Measurements from ENCODE around the gene PNPLA7. TPM values are rescaled to one million over a fixed set of nuclear protein-coding genes. Genes with fewer than 3 reads are reported as not detected.
A peak's percentile ranks its signal among the peaks of the same experiment; 100 is the strongest.

PNPLA7 gene
- total RNA-seq, 4 donors from 2014 or later = 24.1 to 44.3 (median 28.2) TPM

GRCh38 chr9:137484551-137485315, 65.5 kb downstream of the PNPLA7 start:
- DNase-seq (ENCODE audit: low spot score in 2 of 2) = no peak
- TF ChIP-seq CTCF (IDR thresholded peaks at IDR 0.05) (no peak), POLR2A (IDR thresholded peaks at IDR 0.05) (no peak)

GRCh38 chr9:137482094-137482781, 68.0 kb downstream of the PNPLA7 start:
- no peak overlapping the region for H3K4me3 ChIP-seq (ENCODE audit: low read depth, poor library complexity, severe bottlenecking)
- 69 to 76% methylated on average over 26 of the region's 26 CpGs for WGBS, 2 donors
- intact Hi-C loops (cut with DNase I; ENCODE audit: low total_unique reads) = no loop called here
- peak; percentile 68 to 88 for DNase-seq (ENCODE audit: low spot score in 2 of 2)
- no peak for TF ChIP-seq CTCF (IDR thresholded peaks at IDR 0.05)
- TF ChIP-seq POLR2A (IDR thresholded peaks at IDR 0.05) = no peak

More at GRCh38 chr9:137484551-137485315, 65.5 kb downstream of the PNPLA7 start:
- WGBS, 2 donors = 83 to 93% methylated on average over 18 to 22 of the region's 27 CpGs
- intact Hi-C loops (cut with DNase I; ENCODE audit: low total_unique reads) = no loop called here
- H3K4me3 ChIP-seq (ENCODE audit: low read depth, poor library complexity, severe bottlenecking) = no peak overlapping the region

- no peak for DNase-seq (ENCODE audit: low spot score in 2 of 2)
- 90 to 91% methylated on average over 36 to 37 of the region's 38 CpGs for whole genome bisulfite sequencing, 2 donors
- TF ChIP-seq CTCF (IDR thresholded peaks at IDR 0.05) = no peak
- no peak for TF ChIP-seq POLR2A (IDR thresholded peaks at IDR 0.05)
- intact Hi-C loops (cut with DNase I; ENCODE audit: low total_unique reads) = no loop called here
- no peak overlapping the region for H3K4me3 ChIP-seq (ENCODE audit: low read depth, poor library complexity, severe bottlenecking)
These were observed 69.2 kb downstream of the PNPLA7 start for GRCh38 chr9:137480686-137481683.

- TF ChIP-seq POLR2A (IDR thresholded peaks at IDR 0.05) (no peak), CTCF (IDR thresholded peaks at IDR 0.05) (no peak)
- no peak for DNase-seq (ENCODE audit: low spot score in 2 of 2)
These were observed 70.1 kb downstream of the PNPLA7 start for GRCh38 chr9:137479892-137480685.

More at GRCh38 chr9:137479892-137480685, 70.1 kb downstream of the PNPLA7 start:
- 87 to 91% methylated on average over 31 to 32 of the region's 32 CpGs for WGBS, 2 donors
- H3K4me3 ChIP-seq (ENCODE audit: low read depth, poor library complexity, severe bottlenecking) = no peak overlapping the region
- intact Hi-C loops (cut with DNase I; ENCODE audit: low total_unique reads) = no loop called here

All from lower leg skin (tissue), 4 donors.